Measurements from ENCODE around the gene NAV3.

The NAV3 gene

GRCh38 chr12:77979597-77980250 lies 149.0 kb downstream of the NAV3 start:
- H3K4me3 ChIP-seq (replicated peaks; ENCODE audit: insufficient read depth, low read length): no peak overlapping the region
- TF ChIP-seq CTCF (IDR thresholded peaks at IDR 0.05; ENCODE audit: insufficient read depth, low read length) (no peak), GABPA (IDR thresholded peaks at IDR 0.05; ENCODE audit: low read depth) (no peak), REST (IDR thresholded peaks at IDR 0.05; ENCODE audit: insufficient replicate concordance, low read depth) (no peak), SPI1 (IDR thresholded peaks at IDR 0.05; ENCODE audit: borderline replicate concordance, low read depth) (no peak), POLR2AphosphoS5 (IDR thresholded peaks at IDR 0.05; ENCODE audit: low read depth) (no peak)
- no peak overlapping the region for H3K27ac ChIP-seq (replicated peaks)
- DNase-seq (ENCODE audit: low read depth in 1 of 2, low spot score in 1 of 2): no peak
- H3K27me3 ChIP-seq (ENCODE audit: insufficient read depth, poor library complexity, severe bottlenecking): no peaks in the 10 kb centered on the region

- H3K27ac ChIP-seq (replicated peaks): no peak overlapping the region
- DNase-seq (ENCODE audit: low read depth in 1 of 2, low spot score in 1 of 2): no peak
These were observed 150.1 kb downstream of the NAV3 start for GRCh38 chr12:77980782-77981181.

More at GRCh38 chr12:77980782-77981181, 150.1 kb downstream of the NAV3 start:
- no peak for TF ChIP-seq REST (IDR thresholded peaks at IDR 0.05; ENCODE audit: insufficient replicate concordance, low read depth)
- TF ChIP-seq GABPA (IDR thresholded peaks at IDR 0.05; ENCODE audit: low read depth): no peak
- no peak for TF ChIP-seq POLR2AphosphoS5 (IDR thresholded peaks at IDR 0.05; ENCODE audit: low read depth)
- TF ChIP-seq CTCF (IDR thresholded peaks at IDR 0.05; ENCODE audit: insufficient read depth, low read length): no peak
- no peak for TF ChIP-seq SPI1 (IDR thresholded peaks at IDR 0.05; ENCODE audit: borderline replicate concordance, low read depth)
- Histone ChIP-seq H3K27me3 (ENCODE audit: insufficient read depth, poor library complexity, severe bottlenecking) (no peaks in the 10 kb centered on the region), H3K4me3 (replicated peaks; ENCODE audit: insufficient read depth, low read length) (no peak overlapping the region)

Measured in HL-60 (cell line).